GM19372 (cell line): ENCODE results near the gene MYO16.

Source experiments
- ATAC-seq: cut with Tn5 transposase; IDR thresholded peaks from one replicate; pipeline ENCODE4 v1.9.1; 2021; ENCODE audit warnings: mild to moderate bottlenecking, low read depth, moderate library complexity; ENCODE audit not compliant: unreplicated experiment

The MYO16 gene

GRCh38 chr13:108786456-108787200, 157.2 kb downstream of the MYO16 start:
- no peak for ATAC-seq

GRCh38 chr13:108787700-108788414, 158.4 kb downstream of the MYO16 start:
- ATAC-seq, result no peak

- ATAC-seq, result no peak
Measured at GRCh38 chr13:108789476-108789875, 160.1 kb downstream of the MYO16 start.

DNA sequence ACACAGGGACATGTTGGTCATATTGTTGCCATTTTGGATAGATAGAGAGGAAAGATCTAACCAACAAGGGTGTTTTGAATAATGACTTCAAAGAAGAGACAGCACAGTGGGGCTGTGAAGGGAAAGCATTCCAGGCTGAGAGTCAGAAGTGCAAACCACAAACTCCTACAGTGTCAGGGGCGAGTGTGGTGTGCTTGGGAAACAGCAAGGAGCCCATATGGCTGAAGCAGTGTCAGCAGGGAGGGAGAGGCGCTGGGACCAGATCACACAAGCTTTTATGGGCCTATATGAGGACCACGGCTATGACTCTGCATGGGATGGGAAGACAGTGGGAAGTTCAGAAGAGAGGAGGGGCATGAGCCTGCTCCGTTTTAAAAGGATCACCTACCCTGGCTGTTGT, 166.4 kb downstream of the MYO16 start:
- ATAC-seq, result no peak

- ATAC-seq, result no peak
Measured at GRCh38 chr13:108797354-108797753, 167.9 kb downstream of the MYO16 start.

- ATAC-seq, result no peak
Measured at GRCh38 chr13:108807841-108808240, 178.4 kb downstream of the MYO16 start.

- ATAC-seq, result no peak
Measured at GRCh38 chr13:108812165-108812564, 182.8 kb downstream of the MYO16 start.

GRCh38 chr13:108812661-108813060, 183.2 kb downstream of the MYO16 start:
- no peak for ATAC-seq

DNA sequence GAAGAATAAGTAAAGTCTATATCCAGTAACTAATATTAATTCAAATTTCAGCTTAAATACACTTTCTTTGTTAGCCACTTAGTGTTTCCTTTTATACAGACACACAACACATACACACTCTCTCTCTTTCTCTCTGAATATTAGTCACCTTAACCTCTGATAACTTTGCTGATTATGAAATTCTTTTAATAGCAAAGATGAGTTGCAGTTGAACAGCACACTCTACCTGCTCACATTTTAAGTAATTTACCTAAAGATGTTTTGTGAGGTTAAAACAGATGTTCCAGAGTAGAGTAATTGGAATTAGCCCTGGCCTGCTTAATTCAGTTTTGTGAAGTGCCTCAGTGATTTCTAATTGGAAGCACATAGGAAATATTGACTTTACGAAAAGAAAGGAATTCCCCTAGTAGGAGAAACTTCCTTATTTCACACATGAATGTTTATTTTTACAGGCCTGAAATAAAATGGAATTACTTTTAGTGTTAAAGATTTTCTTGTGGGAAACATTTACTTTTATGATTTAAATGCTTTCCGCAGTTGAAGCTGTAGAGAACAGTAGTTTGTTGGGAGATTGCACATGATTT, 184.3 kb downstream of the MYO16 start:
- ATAC-seq, result no peak

- ATAC-seq, result no peak
Measured at GRCh38 chr13:108816375-108816774, 187.0 kb downstream of the MYO16 start.

GRCh38 chr13:108827646-108828045, 198.2 kb downstream of the MYO16 start:
- ATAC-seq, result no peak

GRCh38 chr13:108828086-108828815, 198.8 kb downstream of the MYO16 start:
- ATAC-seq, result no peak

DNA sequence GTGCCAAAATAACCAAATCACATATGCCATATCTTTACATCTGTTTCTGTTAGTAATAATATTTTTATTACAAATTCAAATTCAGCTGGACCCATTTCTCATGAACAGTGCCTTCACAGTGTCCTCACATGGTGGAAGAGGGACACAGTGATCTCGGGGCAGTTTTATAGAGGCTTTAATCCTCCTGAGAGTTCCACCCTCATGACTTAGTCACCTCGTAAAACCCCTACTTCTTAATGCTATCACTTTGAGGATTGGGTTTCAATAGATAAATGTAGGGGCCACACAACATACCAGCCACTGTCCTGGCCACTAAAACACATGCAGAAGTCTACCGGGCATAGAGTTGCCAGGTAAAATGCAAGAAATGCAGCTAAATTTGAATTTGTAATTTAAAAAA, 201.5 kb downstream of the MYO16 start:
- no peak for ATAC-seq

DNA sequence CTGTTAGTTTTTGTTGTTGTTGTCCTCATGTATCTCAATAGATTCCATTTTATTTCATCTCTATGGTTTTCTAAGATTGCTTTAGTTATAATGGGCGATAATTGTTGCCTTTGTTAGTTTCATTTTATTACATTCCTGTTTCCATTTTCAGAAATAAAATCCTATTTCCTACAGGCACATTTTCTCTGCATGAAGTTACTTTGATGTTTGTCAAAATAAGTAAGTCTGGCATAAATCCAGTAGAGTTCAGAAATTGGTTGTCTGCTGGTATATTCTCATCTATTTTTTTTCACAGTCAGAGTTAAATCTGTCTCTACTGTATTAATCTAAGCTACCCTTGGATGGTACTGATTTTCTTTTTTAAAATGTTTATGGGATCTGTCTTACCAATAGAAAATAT, 204.1 kb downstream of the MYO16 start:
- ATAC-seq, result no peak

DNA sequence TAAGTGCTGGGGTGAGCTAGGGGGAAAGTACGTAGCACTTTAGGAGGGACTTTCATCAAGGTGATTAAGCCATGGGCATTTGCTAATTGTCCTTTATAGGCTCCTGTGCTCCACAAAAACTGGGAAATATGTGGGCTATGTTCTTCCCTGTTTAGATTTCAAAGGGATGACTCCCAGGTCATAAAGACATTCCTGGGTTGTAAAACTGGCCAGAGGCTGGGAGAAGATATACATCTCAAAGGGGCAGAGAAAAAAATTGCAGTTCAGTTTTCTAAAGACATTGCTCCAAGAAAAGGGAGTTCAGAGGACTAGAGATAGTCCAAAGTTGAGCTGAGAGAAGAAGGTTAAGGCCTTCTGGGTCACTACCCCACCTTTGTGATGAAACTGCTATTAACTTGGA, 204.8 kb downstream of the MYO16 start:
- ATAC-seq, result no peak

DNA sequence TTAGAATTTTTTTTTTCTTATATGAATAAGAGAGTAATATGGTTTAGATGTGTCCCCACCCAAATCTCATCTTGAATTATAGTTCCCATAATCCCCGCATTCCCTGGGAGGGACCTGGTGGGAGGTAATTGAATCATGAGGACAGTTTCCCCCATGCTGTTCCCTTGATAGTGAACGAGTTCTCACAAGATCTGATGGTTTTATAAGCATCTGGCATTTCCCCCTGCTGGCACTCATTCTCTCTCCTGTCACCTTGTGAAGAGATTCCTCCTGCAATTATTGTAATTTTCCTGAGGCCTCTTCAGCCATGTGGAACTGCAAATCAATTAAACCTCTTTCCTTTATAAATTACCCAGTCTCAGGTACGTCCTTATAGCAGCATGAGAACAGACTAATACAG, 205.7 kb downstream of the MYO16 start:
- ATAC-seq, result no peak

DNA sequence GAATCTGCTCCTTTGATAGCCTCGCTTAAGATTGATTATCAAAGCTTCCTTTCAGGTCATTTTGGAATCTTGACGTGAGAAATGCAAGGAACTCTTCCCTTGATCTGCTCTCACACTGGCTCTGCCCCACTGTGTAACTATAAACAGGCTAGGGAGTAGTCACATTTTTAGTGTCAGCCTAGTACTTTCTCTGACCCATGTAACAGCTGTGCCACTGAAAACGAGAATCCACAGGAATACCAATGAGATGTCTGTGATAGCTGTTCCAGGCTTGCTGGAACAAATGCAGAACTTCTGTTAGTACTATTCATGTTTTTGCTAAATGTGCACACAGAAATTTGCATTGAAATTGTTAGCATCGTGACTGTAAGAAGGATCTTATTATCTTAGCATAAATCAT, 221.3 kb downstream of the MYO16 start:
- ATAC-seq, result no peak

DNA sequence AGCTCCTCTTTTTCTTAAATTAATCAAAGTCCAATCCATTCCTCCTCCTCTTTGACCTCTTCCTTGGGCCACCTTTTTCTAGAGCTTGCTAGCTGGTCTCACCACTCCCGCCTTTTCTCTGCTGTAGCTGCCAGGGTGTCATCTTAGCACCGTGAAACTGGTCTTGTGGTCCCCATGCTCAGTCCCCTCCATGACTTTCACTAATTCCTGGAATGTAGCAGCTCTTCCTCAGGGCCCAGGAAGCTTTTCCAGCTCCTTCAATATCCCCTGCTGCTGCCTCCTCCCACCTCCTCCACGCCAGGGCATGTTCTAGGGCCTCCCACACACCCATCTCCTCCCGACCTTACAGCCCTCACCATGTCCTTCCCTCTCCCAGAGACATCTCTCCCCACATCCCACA, 222.2 kb downstream of the MYO16 start:
- ATAC-seq, result no peak

DNA sequence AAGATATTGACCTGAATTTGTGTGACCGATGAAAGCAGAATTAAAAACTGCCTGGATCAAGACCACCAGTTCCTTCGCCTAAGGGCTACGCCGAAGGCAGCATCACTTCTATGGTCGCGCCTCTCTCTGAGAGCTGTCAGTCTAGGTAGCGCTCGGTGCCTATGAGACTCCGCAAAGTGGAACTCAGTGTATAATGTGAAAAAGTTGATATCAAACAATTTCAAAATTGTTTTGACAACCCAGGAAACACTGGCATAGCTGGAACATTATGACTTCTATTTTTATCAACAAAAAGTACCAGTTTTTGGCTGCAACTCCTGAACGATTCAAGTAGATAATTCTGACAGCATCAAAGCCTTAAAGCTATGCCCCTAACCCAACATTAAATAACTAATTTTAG, 223.6 kb downstream of the MYO16 start:
- ATAC-seq, result no peak

DNA sequence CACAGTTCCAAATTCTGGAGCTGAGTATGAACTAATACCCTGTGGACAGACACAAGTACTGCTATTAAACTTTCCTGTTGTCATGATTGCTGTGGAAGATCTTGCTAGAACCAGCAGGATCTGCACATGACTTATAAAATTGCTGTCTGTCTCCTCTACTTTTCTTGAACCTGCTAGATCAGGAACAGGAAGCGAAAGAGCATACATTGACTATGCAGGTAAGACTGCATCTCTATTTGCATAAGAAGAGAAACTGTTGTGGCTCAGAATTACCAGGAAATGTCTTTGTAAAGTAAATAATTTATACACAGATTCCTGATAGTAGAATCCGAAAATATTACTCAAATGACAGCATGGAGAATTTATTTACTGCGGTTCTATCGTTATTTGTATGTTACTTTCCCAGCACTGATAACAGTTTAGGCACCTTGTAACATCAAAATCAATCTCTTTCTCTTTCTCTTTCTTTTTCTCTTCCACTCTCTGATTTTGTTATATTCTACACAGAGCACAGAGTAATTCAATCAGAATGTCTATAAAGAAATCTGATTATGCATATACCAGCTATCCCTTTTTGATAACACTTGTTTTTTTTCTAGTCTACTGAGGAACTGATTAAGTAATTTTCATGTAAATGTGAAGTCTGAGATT, 226.5 kb downstream of the MYO16 start:
- ATAC-seq, result no peak

DNA sequence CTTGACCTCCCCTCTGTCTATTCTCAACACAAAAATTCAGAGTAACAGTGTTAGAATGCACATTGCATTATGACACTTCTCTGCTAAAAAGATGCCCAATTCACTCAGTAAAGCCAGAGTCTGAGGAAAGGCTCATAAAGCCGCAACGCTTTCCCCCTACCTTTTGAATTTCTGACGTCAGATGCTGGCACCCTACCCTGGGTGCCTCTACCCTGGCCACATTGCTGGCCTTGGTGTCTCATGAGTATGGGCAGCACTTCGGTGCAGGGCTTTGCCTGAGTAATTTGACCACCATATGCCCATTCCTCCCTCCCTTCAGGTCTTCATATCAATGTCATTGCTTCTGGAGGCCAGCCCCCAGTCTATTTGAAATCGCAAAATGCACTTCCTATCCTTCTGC, 229.3 kb downstream of the MYO16 start:
- ATAC-seq, result no peak
